Esophagus squamous epithelium (tissue), 4 donors: ENCODE data around the gene STOX1.

Source experiments
- CTCF ChIP-seq, 6 experiments: fragments of 450-650 bp in 4 of 6; fragments of 200-600 bp in 2 of 6; sonication (generic) in 2 of 6; IDR thresholded peaks; one replicate each; pipeline ENCODE4 v1.5.1; 2016 to 2019; ENCODE audit warnings: antibody characterized with exemption in 6 of 6, mild to moderate bottlenecking in 4 of 6, moderate library complexity in 4 of 6
- POLR2A ChIP-seq, 4 donors: fragments of 450-650 bp; IDR thresholded peaks; one replicate each; pipeline ENCODE4 v1.6.1; 2017; ENCODE audit warnings: antibody characterized with exemption in 4 of 4, mild to moderate bottlenecking in 4 of 4, moderate library complexity in 3 of 4

GRCh38 chr10:68800211-68800610, 27.1 kb upstream of the STOX1 start:
- TF ChIP-seq CTCF (IDR thresholded peaks at IDR 0.05) (no peak), POLR2A (IDR thresholded peaks at IDR 0.05) (no peak)
